Astrocyte of the spinal cord (primary cell): ENCODE measurements around the gene ETV3L.

Source experiments
- DNase-seq: peaks from one replicate; pipeline ENCODE4 v3.0.0; 2011; ENCODE audit warnings: low read depth, low spot score
- H3K4me3 ChIP-seq: 2 replicates; pipeline ENCODE4 v1.5.1; 2011; ENCODE audit warnings: low read depth, mild to moderate bottlenecking, low read length, moderate library complexity
- CTCF ChIP-seq: IDR thresholded peaks from 2 replicates; pipeline ENCODE4 v1.5.1; 2012; ENCODE audit warnings: low read depth, mild to moderate bottlenecking, low read length, inconsistent platforms
- in situ Hi-C: cut with HindIII; loops from 2 replicates; pipeline ENCODE4 v1.10.0; 2017; ENCODE audit warnings: low sequenced_read_pairs

ETV3L gene

GRCh38 chr1:157113106-157113505 lies 13.5 kb upstream of the ETV3L start:
- DNase-seq: no peak
- no peak overlapping the region for H3K4me3 ChIP-seq
- in situ Hi-C loops: no loop called here
- TF ChIP-seq CTCF: no peak

DNA sequence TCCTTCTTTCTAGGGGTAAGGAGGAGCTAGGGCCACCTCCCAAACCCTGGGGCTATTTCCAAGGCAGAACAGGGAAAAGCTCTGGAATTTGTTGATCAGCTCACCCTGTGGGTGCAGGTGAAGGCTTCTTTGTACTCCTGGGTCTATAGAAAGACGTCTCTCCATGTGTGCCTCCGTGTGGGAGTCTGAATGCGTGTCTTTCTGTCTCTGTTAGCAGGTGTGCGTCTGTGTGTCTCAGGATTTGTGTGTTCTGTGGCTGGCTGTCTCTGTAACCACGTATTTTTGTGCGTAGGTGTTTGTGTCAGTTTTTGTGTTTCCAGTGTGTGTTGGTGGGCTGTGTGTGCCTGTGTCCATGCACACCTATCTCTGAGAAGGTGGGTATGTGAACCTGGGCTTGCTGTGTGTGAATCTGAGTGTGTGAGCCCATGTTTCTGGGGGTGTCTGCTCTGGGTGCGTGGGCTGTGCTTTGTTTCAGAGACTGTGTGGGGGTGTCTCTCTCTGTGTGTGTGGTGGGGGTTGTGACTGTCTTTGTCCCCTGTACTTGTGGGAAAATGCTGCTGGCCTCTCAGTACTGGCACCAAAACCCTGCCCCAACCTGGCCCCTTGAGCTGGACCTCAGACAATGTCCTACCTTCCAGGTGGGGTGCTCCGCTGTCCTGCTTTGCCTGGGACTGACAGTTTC lies 12.7 kb upstream of the ETV3L start:
- DNase-seq: no peak
- no peak for TF ChIP-seq CTCF
- in situ Hi-C loops: no loop called here
- no peak overlapping the region for H3K4me3 ChIP-seq

GRCh38 chr1:157111396-157112165 lies 12.0 kb upstream of the ETV3L start:
- DNase-seq: no peak
- no peak overlapping the region for H3K4me3 ChIP-seq
- in situ Hi-C loops: no loop called here
- no peak for TF ChIP-seq CTCF

- no peak overlapping the region for H3K4me3 ChIP-seq
- DNase-seq: no peak
- in situ Hi-C loops: no loop called here
- no peak for TF ChIP-seq CTCF
These were observed 11.1 kb upstream of the ETV3L start for GRCh38 chr1:157110686-157111085.

- no peak overlapping the region for H3K4me3 ChIP-seq
- no peak for TF ChIP-seq CTCF
- DNase-seq: no peak
- in situ Hi-C loops: no loop called here
These were observed 10.4 kb upstream of the ETV3L start for GRCh38 chr1:157110003-157110402.

- in situ Hi-C loops: no loop called here
- DNase-seq: no peak
- no peak for TF ChIP-seq CTCF
- no peak overlapping the region for H3K4me3 ChIP-seq
These were observed 8.8 kb upstream of the ETV3L start for GRCh38 chr1:157108448-157108847.
